ENCODE results near the gene HHIPL1. TPM values are rescaled to one million over a fixed set of nuclear protein-coding genes. Genes with fewer than 3 reads are reported as not detected.

The HHIPL1 gene
- total RNA-seq, 1 donor from 2014 or later = 0.86 TPM

- Histone ChIP-seq H3K4me1 (ENCODE audit: insufficient read depth, low read length) (peaks cover 22% of the 10 kb centered on the region), H2AFZ (ENCODE audit: low read depth, low read length) (no peak overlapping the region), H3K79me2 (ENCODE audit: insufficient read depth, low read length) (no peaks in the 10 kb centered on the region), H3K4me3 (ENCODE audit: insufficient read depth, low read depth, low read length) (no peak overlapping the region), H3K9me3 (ENCODE audit: insufficient read depth, low read depth, low read length) (no peaks in the 10 kb centered on the region), H3K27ac (ENCODE audit: low read depth, low read length) (no peak overlapping the region), H3K36me3 (ENCODE audit: insufficient read depth, low read length) (no peaks in the 10 kb centered on the region), H4K20me1 (ENCODE audit: insufficient read depth, low read length) (no peaks in the 10 kb centered on the region), H3K4me2 (ENCODE audit: low read length) (no peak overlapping the region), H3K9ac (ENCODE audit: low read length) (no peak overlapping the region), H3K27me3 (ENCODE audit: insufficient read depth, low read length) (no peaks in the 10 kb centered on the region)
- H3K9me3 Mint-ChIP-seq (ENCODE audit: unreplicated experiment) = no peaks in the 10 kb centered on the region
- TF ChIP-seq EZH2 (IDR thresholded peaks at IDR 0.05; ENCODE audit: insufficient read depth, low read length) (no peak), CTCF (IDR thresholded peaks at IDR 0.05; ENCODE audit: insufficient read depth, low read depth, low read length) (no peak)
- H3K27ac Mint-ChIP-seq (ENCODE audit: unreplicated experiment) = no peak overlapping the region
- no peaks in the 10 kb centered on the region for H3K36me3 Mint-ChIP-seq (ENCODE audit: low read depth, unreplicated experiment)
- FAIRE-seq (no peak), DNase-seq (ENCODE audit: low read depth) (no peak)
- no peak overlapping the region for H3K4me3 Mint-ChIP-seq (ENCODE audit: unreplicated experiment)
- H3K27me3 Mint-ChIP-seq (ENCODE audit: low read depth, unreplicated experiment) = peaks cover 17% of the 10 kb centered on the region
- peaks cover 2% of the 10 kb centered on the region for H3K4me1 Mint-ChIP-seq (ENCODE audit: low read depth, unreplicated experiment)
Observed at GRCh38 chr14:99615497-99616157, 29.3 kb upstream of the HHIPL1 start.

DNA sequence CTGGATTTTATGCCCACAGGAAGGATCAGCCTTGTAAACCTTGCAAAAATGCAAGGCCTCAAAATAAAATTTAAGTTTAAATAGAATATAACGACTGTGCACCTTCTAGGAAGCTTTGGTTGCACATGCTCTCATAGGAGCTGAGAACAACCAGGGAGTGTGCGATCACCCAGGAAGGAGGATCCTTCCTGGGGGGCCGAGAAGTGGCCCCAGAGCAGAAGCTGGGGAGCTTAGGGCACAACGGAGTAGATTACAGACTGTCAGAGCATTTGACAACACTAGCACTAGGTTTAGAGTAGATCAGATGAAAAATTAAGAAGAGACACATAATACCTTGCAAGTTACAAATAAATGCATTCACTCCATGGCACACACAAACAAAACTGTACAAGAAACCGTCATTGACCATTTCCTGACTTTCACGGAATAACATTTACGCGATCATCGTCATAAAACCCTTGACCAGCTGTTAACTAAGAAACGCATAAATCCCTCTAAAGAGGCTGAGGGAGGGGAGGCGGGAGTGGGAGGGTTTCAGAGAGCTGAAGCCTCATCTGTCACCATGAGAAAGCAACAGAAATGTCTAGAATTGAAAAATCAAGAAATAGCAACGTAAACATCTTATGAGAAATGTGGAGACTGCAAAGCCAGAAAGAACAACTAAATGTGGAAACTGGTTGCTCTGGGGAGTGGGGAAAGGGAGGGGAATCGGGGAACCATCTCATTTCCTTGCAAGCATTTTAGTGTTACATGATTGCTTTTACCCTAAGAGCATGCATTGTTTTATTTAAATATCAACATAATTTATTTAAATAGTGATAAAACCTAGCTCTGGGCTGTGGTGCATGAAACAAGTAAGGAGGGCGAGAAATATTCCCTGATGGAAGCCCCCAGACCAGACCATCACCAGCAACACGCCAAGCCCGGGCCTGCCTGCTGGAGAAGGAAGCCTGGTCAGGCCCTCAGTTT is 27.8 kb upstream of the HHIPL1 start:
- Histone ChIP-seq H3K4me3 (ENCODE audit: insufficient read depth, low read depth, low read length) (no peak overlapping the region), H3K79me2 (ENCODE audit: insufficient read depth, low read length) (no peaks in the 10 kb centered on the region), H3K4me1 (ENCODE audit: insufficient read depth, low read length) (peaks cover 25% of the 10 kb centered on the region), H4K20me1 (ENCODE audit: insufficient read depth, low read length) (no peaks in the 10 kb centered on the region), H3K27me3 (ENCODE audit: insufficient read depth, low read length) (no peaks in the 10 kb centered on the region), H2AFZ (ENCODE audit: low read depth, low read length) (no peak overlapping the region), H3K27ac (ENCODE audit: low read depth, low read length) (no peak overlapping the region), H3K9me3 (ENCODE audit: insufficient read depth, low read depth, low read length) (no peaks in the 10 kb centered on the region), H3K9ac (ENCODE audit: low read length) (no peak overlapping the region), H3K4me2 (ENCODE audit: low read length) (no peak overlapping the region), H3K36me3 (ENCODE audit: insufficient read depth, low read length) (no peaks in the 10 kb centered on the region)
- no peak for FAIRE-seq
- no peaks in the 10 kb centered on the region for H3K36me3 Mint-ChIP-seq (ENCODE audit: low read depth, unreplicated experiment)
- no peak overlapping the region for H3K27ac Mint-ChIP-seq (ENCODE audit: unreplicated experiment)
- no peaks in the 10 kb centered on the region for H3K9me3 Mint-ChIP-seq (ENCODE audit: unreplicated experiment)
- TF ChIP-seq CTCF (IDR thresholded peaks at IDR 0.05; ENCODE audit: insufficient read depth, low read depth, low read length) (no peak), EZH2 (IDR thresholded peaks at IDR 0.05; ENCODE audit: insufficient read depth, low read length) (no peak)
- H3K27me3 Mint-ChIP-seq (ENCODE audit: low read depth, unreplicated experiment) = peaks cover 14% of the 10 kb centered on the region
- no peak for DNase-seq (ENCODE audit: low read depth)
- no peak overlapping the region for H3K4me3 Mint-ChIP-seq (ENCODE audit: unreplicated experiment)
- H3K4me1 Mint-ChIP-seq (ENCODE audit: low read depth, unreplicated experiment) = peaks cover 2% of the 10 kb centered on the region
